ENCODE results near the gene GFI1B.
"Not testable (repeated sequence)": the region's sequence is repeated elsewhere in the genome, so short reads cannot be mapped to it uniquely, and the experiment has no call there.

The GFI1B gene

GRCh38 chr9:132970324-132971062 is 8.0 kb upstream of the GFI1B start:
- DNase-seq = no peak

DNA sequence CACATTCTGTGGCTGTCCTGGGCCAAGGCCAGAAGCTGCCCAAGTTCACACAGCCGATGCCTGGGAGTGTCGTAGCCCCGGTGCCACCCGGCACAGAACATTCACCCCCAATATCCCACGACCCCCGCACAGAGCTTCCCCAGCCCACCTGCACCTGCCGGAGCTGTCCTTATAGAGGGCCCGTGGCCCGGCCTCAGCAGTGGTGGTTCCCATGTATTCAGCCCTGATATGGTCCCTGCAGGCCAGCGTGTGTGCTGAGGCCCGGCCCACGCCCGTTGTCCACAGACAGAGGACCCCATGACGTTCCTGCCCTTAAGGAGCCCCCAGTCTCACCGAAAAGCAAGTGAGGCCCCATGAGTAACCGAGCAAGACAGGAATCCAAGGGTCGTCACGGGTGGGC is 5.3 kb upstream of the GFI1B start:
- no peak for DNase-seq

GRCh38 chr9:132973713-132974112 is 4.8 kb upstream of the GFI1B start:
- DNase-seq = no peak

DNA sequence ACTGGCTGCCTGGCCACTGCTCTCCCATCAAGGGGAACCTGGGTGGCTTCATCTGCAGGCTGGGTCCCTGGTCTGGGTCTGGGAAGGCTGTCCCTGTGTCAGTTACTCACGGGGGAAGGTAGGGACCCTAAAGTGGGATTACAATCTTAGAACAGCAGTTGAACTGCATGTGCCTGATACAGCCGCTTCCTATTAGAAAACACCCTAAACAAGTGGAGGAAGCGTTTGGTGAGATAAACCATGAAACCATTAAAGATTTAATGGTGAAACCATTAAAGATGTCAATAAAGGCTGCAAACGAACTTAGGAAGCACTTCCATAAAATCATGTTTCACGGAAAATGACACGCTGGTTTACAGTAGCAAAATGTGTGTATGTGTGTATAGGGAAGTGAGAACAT is 2.5 kb upstream of the GFI1B start:
- DNase-seq = no peak

GRCh38 chr9:132976571-132976970 is 1.9 kb upstream of the GFI1B start:
- DNase-seq = no peak

GRCh38 chr9:132978112-132978450 is 413 bp upstream of the GFI1B start:
- DNase-seq = no peak

GRCh38 chr9:132980157-132980556 is 1.7 kb downstream of the GFI1B start:
- DNase-seq = no peak

- DNase-seq = no peak
Observed at GRCh38 chr9:132982458-132982857, 4.0 kb downstream of the GFI1B start.

- DNase-seq = no peak
Observed at GRCh38 chr9:132983491-132984201, 5.2 kb downstream of the GFI1B start.

- no peak for DNase-seq
Observed at GRCh38 chr9:132984202-132985070, 5.9 kb downstream of the GFI1B start.

GRCh38 chr9:132985071-132985350 is 6.5 kb downstream of the GFI1B start:
- no peak for DNase-seq

DNA sequence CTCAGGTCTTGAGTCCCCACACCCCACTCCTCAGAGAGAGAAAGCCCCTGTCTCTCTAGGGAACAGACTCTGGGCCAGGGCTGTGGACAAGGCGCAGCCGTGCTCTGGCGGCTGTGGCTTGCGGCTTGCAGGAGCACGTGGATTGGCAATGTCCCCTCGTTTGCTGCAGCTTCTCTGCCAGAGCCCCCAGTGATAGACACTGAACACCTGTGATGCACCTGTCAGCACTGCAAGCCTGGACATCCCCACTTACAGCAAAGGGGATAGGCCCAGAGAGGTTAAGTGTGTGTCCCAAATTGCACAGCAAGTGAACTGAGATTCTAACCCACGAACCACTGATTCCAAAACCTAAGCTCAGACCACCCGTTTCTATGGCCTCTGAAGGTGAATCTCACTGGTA is 7.0 kb downstream of the GFI1B start:
- DNase-seq = no peak

DNA sequence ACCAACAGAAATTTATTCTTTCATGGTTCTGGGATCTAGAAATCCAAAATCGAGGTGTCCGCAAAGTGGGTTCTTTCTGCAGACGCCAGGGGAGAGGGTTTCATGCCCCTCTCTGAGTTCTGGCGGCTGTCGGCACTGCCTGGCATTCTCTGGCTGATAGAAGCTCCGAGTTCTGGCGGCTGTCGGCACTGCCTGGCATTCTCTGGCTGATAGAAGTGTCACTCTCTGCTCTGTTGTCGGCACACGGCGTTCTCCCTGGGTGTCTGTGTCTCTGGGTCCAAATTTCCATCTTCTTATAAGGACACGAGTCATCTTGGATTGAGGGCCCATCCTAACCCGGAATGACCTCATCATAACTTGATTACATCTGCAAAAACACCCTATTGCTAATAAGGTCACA is 7.6 kb downstream of the GFI1B start:
- DNase-seq = no peak

GRCh38 chr9:132986640-132987620 is 8.4 kb downstream of the GFI1B start:
- no peak for DNase-seq

- no peak for DNase-seq
Observed at GRCh38 chr9:132988244-132989013, 9.9 kb downstream of the GFI1B start.

- no peak for DNase-seq
Observed at GRCh38 chr9:132989014-132989310, 10.5 kb downstream of the GFI1B start.

DNA sequence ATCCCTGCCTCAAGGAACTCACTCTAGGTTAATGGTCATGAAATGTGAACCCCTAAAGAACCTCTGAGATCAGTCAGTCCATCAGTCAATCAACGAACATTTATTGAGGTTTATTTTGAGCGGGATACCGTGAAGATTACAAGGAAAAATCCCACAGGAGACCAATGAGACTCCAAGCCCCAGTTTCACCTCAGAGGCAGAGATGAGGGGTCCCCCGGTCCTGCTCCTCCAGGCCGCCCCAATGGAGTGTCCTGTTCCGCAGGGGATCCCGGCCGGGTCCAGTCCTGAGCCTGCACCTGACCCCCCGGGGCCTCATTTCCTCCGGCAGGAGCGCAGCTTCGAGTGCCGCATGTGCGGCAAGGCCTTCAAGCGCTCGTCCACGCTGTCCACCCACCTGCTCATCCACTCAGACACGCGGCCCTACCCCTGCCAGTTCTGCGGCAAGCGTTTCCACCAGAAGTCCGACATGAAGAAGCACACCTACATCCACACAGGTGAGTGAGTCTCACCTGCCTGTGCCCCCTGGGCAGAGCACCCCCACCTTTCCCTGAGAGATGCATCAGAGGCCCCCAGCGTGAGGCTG is 11.0 kb downstream of the GFI1B start:
- no peak for DNase-seq

DNA sequence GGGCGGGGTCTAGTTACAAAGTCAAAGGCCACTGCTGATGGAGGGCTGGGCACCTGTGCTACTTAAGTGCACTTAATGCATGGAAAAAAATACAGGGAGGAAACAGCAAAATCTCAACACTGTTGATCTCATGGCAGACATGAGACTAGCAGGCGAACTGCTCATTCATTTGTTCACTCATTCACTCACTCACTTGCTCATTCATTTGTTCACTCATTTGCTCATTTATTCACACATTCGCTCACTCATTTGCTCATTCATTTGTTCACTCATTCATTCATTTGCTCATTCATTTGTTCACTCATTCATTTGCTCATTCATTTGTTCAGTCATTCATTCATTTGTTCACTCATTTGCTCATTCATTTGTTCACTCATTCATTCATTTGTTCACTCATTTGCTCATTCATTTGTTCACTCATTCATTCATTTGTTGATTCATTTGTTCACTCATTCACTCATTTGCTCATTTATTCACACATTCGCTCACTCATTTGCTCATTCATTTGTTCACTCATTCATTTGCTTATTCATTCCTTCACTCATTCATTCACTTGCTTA is 11.6 kb downstream of the GFI1B start:
- DNase-seq = not testable (repeated sequence)

DNA sequence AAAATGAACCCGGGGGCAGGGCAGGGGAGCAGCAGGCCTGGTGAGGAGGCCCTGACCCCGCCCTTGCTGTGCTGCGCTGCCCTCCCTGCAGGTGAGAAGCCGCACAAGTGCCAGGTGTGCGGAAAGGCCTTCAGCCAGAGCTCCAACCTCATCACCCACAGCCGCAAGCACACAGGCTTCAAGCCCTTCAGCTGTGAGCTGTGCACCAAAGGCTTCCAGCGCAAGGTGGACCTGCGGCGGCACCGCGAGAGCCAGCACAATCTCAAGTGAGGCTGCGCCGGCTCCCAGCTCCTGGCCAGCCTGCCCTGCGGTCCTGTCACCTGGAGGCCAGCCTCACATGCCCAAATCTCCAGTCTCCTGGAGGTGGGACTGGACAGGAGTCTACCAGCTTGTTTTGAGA is 12.3 kb downstream of the GFI1B start:
- no peak for DNase-seq

- DNase-seq = no peak
Observed at GRCh38 chr9:132991351-132992300, 13.1 kb downstream of the GFI1B start.
